CD4-positive, alpha-beta T cell treated with Interleukin-1 beta for 1 hour (primary cell): ENCODE results near the gene ATAD2B.
A peak's percentile ranks its signal among the peaks of the same experiment; 100 is the strongest.
"Not testable (repeated sequence)": the region's sequence is repeated elsewhere in the genome, so short reads cannot be mapped to it uniquely, and the experiment has no call there.

Experiments used
- DNase-seq, 2 donors: peaks; one replicate each; pipeline ENCODE4 v3.0.0-alpha.2; 2020 to 2022

The ATAD2B gene

GRCh38 chr2:23782646-23783045 lies 144.3 kb downstream of the ATAD2B start:
- DNase-seq, result no peak

GRCh38 chr2:23782126-23782525 lies 144.8 kb downstream of the ATAD2B start:
- DNase-seq, result no peak

GRCh38 chr2:23780465-23780864 lies 146.5 kb downstream of the ATAD2B start:
- DNase-seq, result not testable (repeated sequence)

GRCh38 chr2:23777826-23778225 lies 149.1 kb downstream of the ATAD2B start:
- DNase-seq, result no peak

- no peak for DNase-seq
These were observed 150.9 kb downstream of the ATAD2B start for GRCh38 chr2:23776021-23776420.

- no peak for DNase-seq
These were observed 154.2 kb downstream of the ATAD2B start for GRCh38 chr2:23772684-23773083.

GRCh38 chr2:23772056-23772455 lies 154.9 kb downstream of the ATAD2B start:
- DNase-seq, result no peak

GRCh38 chr2:23769364-23769763 lies 157.6 kb downstream of the ATAD2B start:
- DNase-seq, result no peak

- DNase-seq, result peak in 1 of 2 donors; percentile 6
These were observed 158.9 kb downstream of the ATAD2B start for GRCh38 chr2:23767876-23768621.

- DNase-seq, result no peak
These were observed 164.8 kb downstream of the ATAD2B start for GRCh38 chr2:23762141-23762540.

- DNase-seq, result no peak
These were observed 165.3 kb downstream of the ATAD2B start for GRCh38 chr2:23761638-23762037.

- DNase-seq, result no peak
These were observed 166.2 kb downstream of the ATAD2B start for GRCh38 chr2:23760736-23761135.

- no peak for DNase-seq
These were observed 169.1 kb downstream of the ATAD2B start for GRCh38 chr2:23757686-23758433.

- no peak for DNase-seq
These were observed 170.2 kb downstream of the ATAD2B start for GRCh38 chr2:23756593-23757292.

- DNase-seq, result no peak
These were observed 172.0 kb downstream of the ATAD2B start for GRCh38 chr2:23754970-23755369.

GRCh38 chr2:23753291-23754010 lies 173.5 kb downstream of the ATAD2B start:
- DNase-seq, result no peak

- no peak for DNase-seq
These were observed 175.1 kb downstream of the ATAD2B start for GRCh38 chr2:23751747-23752265.

GRCh38 chr2:23746141-23746863 lies 180.6 kb downstream of the ATAD2B start:
- no peak for DNase-seq

- DNase-seq, result no peak
These were observed 181.2 kb downstream of the ATAD2B start for GRCh38 chr2:23745726-23746105.

GRCh38 chr2:23745068-23745725 lies 181.7 kb downstream of the ATAD2B start:
- no peak for DNase-seq

GRCh38 chr2:23736783-23737182 lies 190.1 kb downstream of the ATAD2B start:
- not testable (repeated sequence) for DNase-seq

- DNase-seq, result no peak
These were observed 192.5 kb downstream of the ATAD2B start for GRCh38 chr2:23734416-23734815.
